Measurements from ENCODE around the gene DNPH1. TPM values are rescaled to one million over a fixed set of nuclear protein-coding genes. Genes with fewer than 3 reads are reported as not detected.
A peak's percentile ranks its signal among the peaks of the same experiment; 100 is the strongest.

DNPH1 gene
- total and polyA plus RNA-seq, 3 donors from 2014 or later: 19.3 to 21.8 (median 21.8) TPM

- no peak overlapping the region for H3K4me3 ChIP-seq
- H3K4me1 ChIP-seq: peaks cover 22% of the 10 kb centered on the region
- no peak for DNase-seq
- H3K27ac ChIP-seq: no peak overlapping the region
- intact Hi-C loops (cut with DNase I; ENCODE audit: low total_unique reads): no loop called here
- TF ChIP-seq POLR2A (IDR thresholded peaks at IDR 0.05): no peak
- TF ChIP-seq CTCF (IDR thresholded peaks at IDR 0.05): no peak
- H3K9me3 ChIP-seq: no peaks in the 10 kb centered on the region
- H3K27me3 ChIP-seq: no peaks in the 10 kb centered on the region
- H3K36me3 ChIP-seq (ENCODE audit: low read depth, missing control alignments): no peaks in the 10 kb centered on the region
- WGBS, 2 donors: 87 to 92% methylated on average over 5 of the region's 5 CpGs
Observed at GRCh38 chr6:43264599-43265145, 35.4 kb upstream of the DNPH1 start.

- 74 to 80% methylated on average over 10 to 12 of the region's 12 CpGs for WGBS, 2 donors
- H3K27ac ChIP-seq: no peak overlapping the region
- H3K4me3 ChIP-seq: no peak overlapping the region
- peak; percentile 85 for DNase-seq
- intact Hi-C loops (cut with DNase I; ENCODE audit: low total_unique reads): no loop called here
- peaks cover 16% of the 10 kb centered on the region for H3K4me1 ChIP-seq
- no peaks in the 10 kb centered on the region for H3K36me3 ChIP-seq (ENCODE audit: low read depth, missing control alignments)
- H3K9me3 ChIP-seq: no peaks in the 10 kb centered on the region
- H3K27me3 ChIP-seq: no peaks in the 10 kb centered on the region
- no peak for TF ChIP-seq POLR2A (IDR thresholded peaks at IDR 0.05)
- TF ChIP-seq CTCF (IDR thresholded peaks at IDR 0.05): peak; percentile 45 to 65 (median 64)
Observed at GRCh38 chr6:43263314-43264178, 34.3 kb upstream of the DNPH1 start.

GRCh38 chr6:43262780-43263313, 33.6 kb upstream of the DNPH1 start:
- WGBS, 2 donors: 90 to 97% methylated on average over 7 to 38 of the region's 39 CpGs
- no peaks in the 10 kb centered on the region for H3K36me3 ChIP-seq (ENCODE audit: low read depth, missing control alignments)
- DNase-seq: no peak
- no peak overlapping the region for H3K4me3 ChIP-seq
- H3K27me3 ChIP-seq: no peaks in the 10 kb centered on the region
- H3K27ac ChIP-seq: no peak overlapping the region
- H3K9me3 ChIP-seq: no peaks in the 10 kb centered on the region
- TF ChIP-seq CTCF (IDR thresholded peaks at IDR 0.05): no peak
- no peak for TF ChIP-seq POLR2A (IDR thresholded peaks at IDR 0.05)
- peaks cover 9% of the 10 kb centered on the region for H3K4me1 ChIP-seq
- intact Hi-C loops (cut with DNase I; ENCODE audit: low total_unique reads): no loop called here

- H3K4me1 ChIP-seq: peaks cover 3% of the 10 kb centered on the region
- no peak overlapping the region for H3K4me3 ChIP-seq
- WGBS, 2 donors: 81 to 87% methylated on average over 14 of the region's 14 CpGs
- H3K27ac ChIP-seq: no peak overlapping the region
- no peaks in the 10 kb centered on the region for H3K9me3 ChIP-seq
- H3K27me3 ChIP-seq: no peaks in the 10 kb centered on the region
- DNase-seq: no peak
- intact Hi-C loops (cut with DNase I; ENCODE audit: low total_unique reads): no loop called here
- H3K36me3 ChIP-seq (ENCODE audit: low read depth, missing control alignments): no peaks in the 10 kb centered on the region
- no peak for TF ChIP-seq POLR2A (IDR thresholded peaks at IDR 0.05)
- TF ChIP-seq CTCF (IDR thresholded peaks at IDR 0.05): no peak
Observed at GRCh38 chr6:43262000-43262779, 32.9 kb upstream of the DNPH1 start.
